Testis (tissue), 5 donors: ENCODE data around the gene LPAR2. TPM values are rescaled to one million over a fixed set of nuclear protein-coding genes. Genes with fewer than 3 reads are reported as not detected.

ENCODE experiments used
- DNase-seq: peaks from one replicate; pipeline ENCODE4 v3.0.0-alpha.2; 2019
- H3K27ac ChIP-seq, 2 donors: fragments of 200-600 bp; sonication (generic); one replicate each; pipeline ENCODE4 v1.5.1; 2019
- H3K27me3 ChIP-seq: fragments of 200-600 bp; sonication (generic); one replicate; pipeline ENCODE4 v1.5.1; 2019
- H3K36me3 ChIP-seq: fragments of 200-600 bp; sonication (generic); one replicate; pipeline ENCODE4 v1.5.1; 2017; ENCODE audit warnings: low read depth; ENCODE audit errors: missing control alignments
- H3K4me1 ChIP-seq: fragments of 200-600 bp; sonication (generic); one replicate; pipeline ENCODE4 v1.5.1; 2019
- H3K4me3 ChIP-seq, 2 donors: fragments of 200-600 bp; sonication (generic); one replicate each; pipeline ENCODE4 v1.5.1; 2017 to 2019
- H3K9me3 ChIP-seq: fragments of 200-600 bp; sonication (generic); one replicate; pipeline ENCODE4 v1.5.1; 2017
- CTCF ChIP-seq, 3 experiments: fragments of 450-650 bp in 2 of 3; fragments of 200-600 bp in 1 of 3; sonication (generic) in 1 of 3; IDR thresholded peaks; one replicate each; pipeline ENCODE4 v1.5.1; 2016 to 2019; ENCODE audit warnings: antibody characterized with exemption in 3 of 3, mild to moderate bottlenecking in 2 of 3, moderate library complexity in 1 of 3
- POLR2A ChIP-seq: fragments of 450-650 bp; IDR thresholded peaks from one replicate; pipeline ENCODE4 v1.6.1; 2017; ENCODE audit warnings: antibody characterized with exemption, mild to moderate bottlenecking, moderate library complexity
- WGBS, 2 donors: methylation state at CpG; one replicate each; pipeline ENCODE4 v1.1.5; 2018; 5-methylcytosine and 5-hydroxymethylcytosine counted together
- intact Hi-C: fragments of 100-400 bp; cut with DNase I; formaldehyde crosslinking; loops from one replicate; pipeline ENCODE4 v1.15.1; 2023; ENCODE audit warnings: low total_unique reads
- long read RNA-seq, 2 donors: transcript quantifications; one replicate each; lab custom pipeline, GENCODE V29; 2026
- polyA plus RNA-seq: library from polyadenylated mRNA; stranded (reverse); fragments of 350-450 nt; fragmentation: Illumina TruSeq; extraction: RNeasy Lipid Tissue Mini Kit (QIAGEN cat#74804); gene quantifications from one replicate; pipeline ENCODE4 v1.2.3, GENCODE V29; 2014; ENCODE audit warnings: low read depth, low replicate concordance; ENCODE audit not compliant: insufficient read depth
- total RNA-seq, 2 donors: library from RNA; depleted of rRNA; stranded (reverse); fragments of >200 nt; gene quantifications; one replicate each; pipeline ENCODE4 v1.2.3, GENCODE V29; 2016

The LPAR2 gene
- 100 to 1,000 TPM; 181 to 224 TPM for total RNA-seq
- 73.9 TPM for polyA plus RNA-seq
- long read RNA-seq, donor 1, partial matches to known transcripts, result 0 of 6 reads
- long read RNA-seq, donor 1, other reads (novel, unspliced or antisense), result 0 of 6 reads
- long read RNA-seq, donor 2, partial matches to known transcripts, result 0 of 4 reads
- long read RNA-seq, donor 2, other reads (novel, unspliced or antisense), result 0 of 4 reads

DNA sequence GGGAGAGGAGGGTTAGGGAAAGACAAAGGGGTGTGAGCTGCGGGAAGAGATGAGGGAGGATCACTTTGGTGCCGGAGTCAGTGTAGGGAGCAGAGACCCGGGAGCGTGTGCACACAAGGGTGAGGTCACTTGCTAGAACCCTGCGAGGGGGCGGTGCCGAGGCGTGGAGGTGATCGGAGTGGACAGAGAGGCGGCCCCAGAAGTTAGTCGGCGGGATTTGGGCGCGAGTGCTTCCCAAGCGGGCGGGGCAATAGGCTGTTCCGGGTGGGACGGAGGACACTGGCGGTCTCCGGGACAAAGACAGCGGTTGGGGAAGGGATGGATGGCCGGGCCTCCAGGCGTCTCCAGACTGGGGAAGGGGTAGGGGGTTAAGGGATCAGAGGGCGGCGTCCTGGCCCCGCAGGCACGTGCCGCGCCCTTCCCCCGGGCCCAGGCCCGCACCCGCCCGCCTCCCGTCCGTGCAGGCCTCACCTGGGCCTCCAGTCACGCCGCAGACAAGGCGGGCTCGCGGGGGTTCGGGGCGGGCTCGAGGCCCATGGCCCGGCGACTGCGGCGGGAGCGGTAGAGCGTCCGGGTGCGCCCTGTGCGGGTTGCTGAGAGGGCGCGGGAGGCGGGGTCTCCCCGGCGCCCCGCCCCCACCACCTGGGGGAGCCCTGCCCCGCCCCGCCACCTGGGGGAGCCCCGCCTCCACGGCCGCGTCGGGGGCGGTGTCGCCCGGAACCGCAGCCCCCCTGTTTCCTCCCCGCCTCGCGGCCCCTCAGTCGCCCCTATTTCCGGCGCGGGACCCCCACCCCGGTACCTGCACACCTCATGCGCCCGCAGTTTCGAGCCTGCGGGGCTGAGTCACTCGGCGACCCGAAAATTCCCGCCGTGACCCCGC lies at the start of gene LPAR2:
Gene LPAR2 (minus strand): TSS at position 600 of the 880 bp plus-strand sequence. CDS start 945 bp downstream, outside the sequence.
- DNase-seq, result peak; percentile 87
- no peaks in the 10 kb centered on the region for H3K36me3 ChIP-seq
- no peaks in the 10 kb centered on the region for H3K9me3 ChIP-seq
- TF ChIP-seq POLR2A (no peak), CTCF (IDR thresholded peaks at IDR 0.05) (no peak)
- H3K4me3 ChIP-seq, result peak within 1 kb of the TSS; percentile 58 to 74
- WGBS, 2 donors, result 2% methylated on average over 29 to 56 of the region's 87 CpGs
- H3K27me3 ChIP-seq, result no peaks in the 10 kb centered on the region
- intact Hi-C loops, result no loop called here
- H3K4me1 ChIP-seq, result peaks cover 21% of the 10 kb centered on the region
- H3K27ac ChIP-seq, result peak within 1 kb of the TSS; percentile 74 to 88

GRCh38 chr19:19677579-19677978 lies 49.6 kb upstream of the LPAR2 start:
- H3K27me3 ChIP-seq, result no peaks in the 10 kb centered on the region
- peak; percentile 8 for DNase-seq
- WGBS, 2 donors, result 95 to 98% methylated on average over 7 of the region's 7 CpGs
- no peaks in the 10 kb centered on the region for H3K36me3 ChIP-seq
- no peak overlapping the region for H3K4me3 ChIP-seq
- H3K4me1 ChIP-seq, result no peaks in the 10 kb centered on the region
- H3K9me3 ChIP-seq, result no peaks in the 10 kb centered on the region
- intact Hi-C loops, result no loop called here
- TF ChIP-seq CTCF (IDR thresholded peaks at IDR 0.05) (no peak), POLR2A (no peak)
- no peak overlapping the region for H3K27ac ChIP-seq

- no peak for DNase-seq
- no peaks in the 10 kb centered on the region for H3K36me3 ChIP-seq
- intact Hi-C loops, result no loop called here
- H3K9me3 ChIP-seq, result no peaks in the 10 kb centered on the region
- no peaks in the 10 kb centered on the region for H3K27me3 ChIP-seq
- peaks cover 4% of the 10 kb centered on the region for H3K4me1 ChIP-seq
- TF ChIP-seq POLR2A (no peak), CTCF (IDR thresholded peaks at IDR 0.05) (no peak)
- no peak overlapping the region for H3K27ac ChIP-seq
- whole genome bisulfite sequencing, 2 donors, result 96% methylated on average over 6 of the region's 6 CpGs
- H3K4me3 ChIP-seq, result no peak overlapping the region
Observed at GRCh38 chr19:19674315-19674714, 46.3 kb upstream of the LPAR2 start.

- TF ChIP-seq CTCF (IDR thresholded peaks at IDR 0.05) (no peak), POLR2A (no peak)
Observed at GRCh38 chr19:19672816-19673215, 44.8 kb upstream of the LPAR2 start.

More at GRCh38 chr19:19672816-19673215, 44.8 kb upstream of the LPAR2 start:
- Histone ChIP-seq H3K27me3 (no peaks in the 10 kb centered on the region), H3K9me3 (no peaks in the 10 kb centered on the region), H3K4me1 (peaks cover 5% of the 10 kb centered on the region), H3K4me3 (no peak overlapping the region), H3K36me3 (no peaks in the 10 kb centered on the region), H3K27ac (no peak overlapping the region)
- intact Hi-C loops, result no loop called here
- no peak for DNase-seq
- 98 to 99% methylated on average over 3 of the region's 3 CpGs for WGBS, 2 donors
